ENCODE results near the gene CDH13. TPM values are rescaled to one million over a fixed set of nuclear protein-coding genes. Genes with fewer than 3 reads are reported as not detected.

The CDH13 gene
- total RNA-seq, 1 donor = 102 TPM

DNA sequence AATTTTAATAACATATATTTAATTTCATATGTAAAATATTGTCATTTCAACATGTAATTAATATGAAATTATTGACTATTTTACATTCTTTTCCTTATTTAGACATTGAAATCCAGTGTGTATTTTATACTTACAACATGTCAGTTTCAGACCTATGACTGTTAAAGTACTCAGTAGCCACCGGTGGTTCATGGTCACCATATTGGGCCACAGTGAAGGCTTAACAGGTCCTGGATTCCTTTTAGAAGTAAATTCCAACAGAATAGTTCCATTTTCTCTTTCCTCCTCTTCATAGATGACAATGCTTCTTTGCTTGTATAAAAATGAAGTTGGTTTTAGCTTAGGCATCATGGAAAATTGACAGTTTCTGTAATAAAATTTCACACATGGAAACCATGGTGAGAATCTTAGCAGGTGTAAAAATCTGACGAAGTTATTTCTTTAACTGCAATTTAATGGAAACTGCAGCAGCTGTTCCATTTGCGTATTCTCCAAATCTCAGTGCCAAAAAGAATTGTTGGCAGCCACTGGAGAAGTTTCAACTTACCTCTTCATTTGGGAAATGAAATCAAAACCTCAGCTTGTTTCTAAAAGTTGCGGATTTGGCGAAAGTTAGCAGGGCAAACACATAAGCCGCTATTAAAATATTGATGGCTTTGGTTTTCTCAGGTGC, 231.1 kb downstream of the CDH13 start:
- peaks cover 2% of the 10 kb centered on the region for H3K4me1 ChIP-seq (ENCODE audit: insufficient read depth, low read length)
- H4K20me1 ChIP-seq (ENCODE audit: insufficient read depth, low read length) = no peaks in the 10 kb centered on the region
- TF ChIP-seq, protein P1, sequence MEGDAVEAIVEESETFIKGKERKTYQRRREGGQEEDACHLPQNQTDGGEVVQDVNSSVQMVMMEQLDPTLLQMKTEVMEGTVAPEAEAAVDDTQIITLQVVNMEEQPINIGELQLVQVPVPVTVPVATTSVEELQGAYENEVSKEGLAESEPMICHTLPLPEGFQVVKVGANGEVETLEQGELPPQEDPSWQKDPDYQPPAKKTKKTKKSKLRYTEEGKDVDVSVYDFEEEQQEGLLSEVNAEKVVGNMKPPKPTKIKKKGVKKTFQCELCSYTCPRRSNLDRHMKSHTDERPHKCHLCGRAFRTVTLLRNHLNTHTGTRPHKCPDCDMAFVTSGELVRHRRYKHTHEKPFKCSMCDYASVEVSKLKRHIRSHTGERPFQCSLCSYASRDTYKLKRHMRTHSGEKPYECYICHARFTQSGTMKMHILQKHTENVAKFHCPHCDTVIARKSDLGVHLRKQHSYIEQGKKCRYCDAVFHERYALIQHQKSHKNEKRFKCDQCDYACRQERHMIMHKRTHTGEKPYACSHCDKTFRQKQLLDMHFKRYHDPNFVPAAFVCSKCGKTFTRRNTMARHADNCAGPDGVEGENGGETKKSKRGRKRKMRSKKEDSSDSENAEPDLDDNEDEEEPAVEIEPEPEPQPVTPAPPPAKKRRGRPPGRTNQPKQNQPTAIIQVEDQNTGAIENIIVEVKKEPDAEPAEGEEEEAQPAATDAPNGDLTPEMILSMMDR (IDR thresholded peaks at IDR 0.05; ENCODE audit: extremely low read depth, low read depth, low read length) = no peak
- no peaks in the 10 kb centered on the region for H3K79me2 ChIP-seq (ENCODE audit: insufficient read depth, low read length)
- no peaks in the 10 kb centered on the region for H3K9me3 ChIP-seq (ENCODE audit: low read depth, low read length)
- H2AFZ ChIP-seq (ENCODE audit: low read length) = no peak overlapping the region
- no peaks in the 10 kb centered on the region for H3K27me3 ChIP-seq (ENCODE audit: insufficient read depth, low read length)
- DNase-seq (ENCODE audit: insufficient read length, low spot score, missing footprints) = no peak
- no peak overlapping the region for H3K4me3 ChIP-seq (ENCODE audit: insufficient read depth, low read length)
- H3K4me2 ChIP-seq (ENCODE audit: insufficient read depth, low read length) = no peak overlapping the region
- H3K36me3 ChIP-seq (ENCODE audit: insufficient read depth, low read length) = no peaks in the 10 kb centered on the region
- no peak overlapping the region for H3K27ac ChIP-seq (ENCODE audit: low read depth, low read length)

DNA sequence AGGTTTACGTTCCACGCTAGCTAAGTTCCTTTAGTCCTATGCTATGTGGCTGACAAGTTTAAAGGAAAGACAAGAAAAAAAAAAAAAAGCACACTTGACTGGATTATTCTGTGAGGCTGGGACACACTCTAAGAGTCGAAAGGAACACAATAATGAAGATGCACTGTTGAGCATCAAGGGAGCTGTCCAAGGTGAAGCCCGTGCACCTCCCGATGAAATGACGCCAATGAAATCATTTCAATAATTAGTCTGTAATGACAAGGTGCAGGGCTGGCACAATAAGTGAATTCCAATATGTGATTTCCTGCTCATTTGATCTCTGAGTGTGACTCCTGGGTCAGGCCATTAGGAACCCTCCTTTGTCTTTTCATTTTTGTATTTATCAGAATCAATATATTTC, 232.9 kb downstream of the CDH13 start:
- Histone ChIP-seq H3K4me1 (ENCODE audit: insufficient read depth, low read length) (peaks cover 2% of the 10 kb centered on the region), H3K4me2 (ENCODE audit: insufficient read depth, low read length) (no peak overlapping the region), H3K9me3 (ENCODE audit: low read depth, low read length) (no peaks in the 10 kb centered on the region), H2AFZ (ENCODE audit: low read length) (no peak overlapping the region), H3K27ac (ENCODE audit: low read depth, low read length) (no peak overlapping the region), H3K79me2 (ENCODE audit: insufficient read depth, low read length) (no peaks in the 10 kb centered on the region), H3K4me3 (ENCODE audit: insufficient read depth, low read length) (no peak overlapping the region), H3K27me3 (ENCODE audit: insufficient read depth, low read length) (no peaks in the 10 kb centered on the region), H3K36me3 (ENCODE audit: insufficient read depth, low read length) (no peaks in the 10 kb centered on the region), H4K20me1 (ENCODE audit: insufficient read depth, low read length) (no peaks in the 10 kb centered on the region)
- no peak for DNase-seq (ENCODE audit: insufficient read length, low spot score, missing footprints)
- TF ChIP-seq, protein P1 (IDR thresholded peaks at IDR 0.05; ENCODE audit: extremely low read depth, low read depth, low read length) = no peak

DNA sequence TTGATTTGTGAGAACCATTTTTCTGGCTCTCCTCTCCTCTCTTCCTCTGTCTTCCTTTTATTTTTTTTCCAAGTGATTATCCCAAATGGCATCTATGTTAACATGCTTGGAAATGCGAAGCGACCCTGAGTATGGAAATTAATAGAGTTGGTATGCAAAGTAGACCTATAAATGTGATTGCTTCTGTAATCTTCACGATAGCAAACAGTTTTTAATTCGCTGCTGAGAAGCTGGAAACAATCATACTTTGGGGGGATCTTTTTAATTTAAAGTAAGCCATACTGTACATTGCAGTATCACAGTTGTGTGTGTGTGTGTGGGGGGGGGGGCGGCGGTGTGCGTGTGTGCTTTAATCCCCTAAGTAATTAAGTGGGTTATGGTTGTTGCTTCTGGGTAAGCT, 233.3 kb downstream of the CDH13 start:
- Histone ChIP-seq H3K27ac (ENCODE audit: low read depth, low read length) (no peak overlapping the region), H2AFZ (ENCODE audit: low read length) (no peak overlapping the region), H3K27me3 (ENCODE audit: insufficient read depth, low read length) (no peaks in the 10 kb centered on the region), H3K9me3 (ENCODE audit: low read depth, low read length) (no peaks in the 10 kb centered on the region), H4K20me1 (ENCODE audit: insufficient read depth, low read length) (no peaks in the 10 kb centered on the region), H3K79me2 (ENCODE audit: insufficient read depth, low read length) (no peaks in the 10 kb centered on the region), H3K4me2 (ENCODE audit: insufficient read depth, low read length) (no peak overlapping the region), H3K36me3 (ENCODE audit: insufficient read depth, low read length) (no peaks in the 10 kb centered on the region), H3K4me1 (ENCODE audit: insufficient read depth, low read length) (peaks cover 2% of the 10 kb centered on the region), H3K4me3 (ENCODE audit: insufficient read depth, low read length) (no peak overlapping the region)
- TF ChIP-seq, protein P1 (IDR thresholded peaks at IDR 0.05; ENCODE audit: extremely low read depth, low read depth, low read length) = no peak
- DNase-seq (ENCODE audit: insufficient read length, low spot score, missing footprints) = no peak

DNA sequence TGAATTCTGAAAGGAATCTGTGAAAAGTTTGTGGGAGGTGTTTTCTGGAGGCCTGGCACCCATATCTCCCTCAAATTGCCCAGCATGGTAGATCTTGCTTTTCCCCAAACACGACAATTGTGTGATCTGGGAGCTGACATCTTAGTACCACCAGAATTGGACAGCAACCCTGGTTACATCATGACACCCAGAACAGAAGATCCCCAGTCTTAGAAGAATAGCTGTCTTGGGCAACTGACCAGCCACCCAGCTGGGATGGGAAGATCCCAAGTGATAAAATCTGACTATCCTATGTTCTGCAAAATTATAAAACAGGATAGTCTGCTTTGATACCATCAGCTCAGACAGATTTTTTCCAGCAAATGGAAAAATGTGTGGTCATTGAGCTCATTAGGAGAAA, 235.3 kb downstream of the CDH13 start:
- no peak overlapping the region for H2AFZ ChIP-seq (ENCODE audit: low read length)
- no peak for DNase-seq (ENCODE audit: insufficient read length, low spot score, missing footprints)
- no peak overlapping the region for H3K4me2 ChIP-seq (ENCODE audit: insufficient read depth, low read length)
- TF ChIP-seq, protein P1 (IDR thresholded peaks at IDR 0.05; ENCODE audit: extremely low read depth, low read depth, low read length) = no peak
- H3K4me1 ChIP-seq (ENCODE audit: insufficient read depth, low read length) = no peaks in the 10 kb centered on the region
- H4K20me1 ChIP-seq (ENCODE audit: insufficient read depth, low read length) = no peaks in the 10 kb centered on the region
- no peak overlapping the region for H3K27ac ChIP-seq (ENCODE audit: low read depth, low read length)
- no peaks in the 10 kb centered on the region for H3K36me3 ChIP-seq (ENCODE audit: insufficient read depth, low read length)
- H3K4me3 ChIP-seq (ENCODE audit: insufficient read depth, low read length) = no peak overlapping the region
- H3K27me3 ChIP-seq (ENCODE audit: insufficient read depth, low read length) = no peaks in the 10 kb centered on the region
- no peaks in the 10 kb centered on the region for H3K79me2 ChIP-seq (ENCODE audit: insufficient read depth, low read length)
- no peaks in the 10 kb centered on the region for H3K9me3 ChIP-seq (ENCODE audit: low read depth, low read length)
